GM12878 (cell line): Measurements from ENCODE around the gene TMEM176A. TPM values are rescaled to one million over a fixed set of nuclear protein-coding genes. Genes with fewer than 3 reads are reported as not detected.

Experiments used
- ATAC-seq: fragments of 200-7000 bp; cut with Tn5 transposase; 3 replicates; pipeline ENCODE4 v1.9.1; 2020; ENCODE audit warnings: mild to moderate bottlenecking, moderate library complexity
- BruUV-seq: library from RNA; stranded (reverse); fragments of 400-500 nt; replicated peaks from 2 replicates; lab custom pipeline; 2021; lab: Mats Ljungman, UMichigan
- CTCF ChIA-PET: fragments of 300-600 bp; sonication (Branson Sonifier 250); formaldehyde crosslinking; extraction: SDS; loops from one replicate; lab custom pipeline; 2021; ENCODE audit warnings: inconsistent platforms; lab: Yijun Ruan, JAX
- POLR2A ChIA-PET: fragments of 350-600 bp; formaldehyde crosslinking; extraction: SDS; loops from one replicate; lab custom pipeline; 2021; ENCODE audit warnings: inconsistent platforms; lab: Charles Lee
- RAD21 ChIA-PET: fragments of 300-600 bp; sonication (Branson Sonifier 250); formaldehyde crosslinking; loops from one replicate; lab custom pipeline; 2023; ENCODE audit warnings: antibody characterized with exemption; ENCODE audit not compliant: unreplicated experiment; lab: Charles Lee
- SMC1A ChIA-PET: fragments of 300-600 bp; sonication (Branson Sonifier 250); formaldehyde crosslinking; loops from one replicate; lab custom pipeline; 2023; ENCODE audit not compliant: unreplicated experiment, uncharacterized antibody; lab: Charles Lee
- DNase-seq: peaks from one replicate; pipeline ENCODE4 v3.0.0-alpha.2; 2011; ENCODE audit warnings: low read depth, low spot score
- FAIRE-seq: peaks from 3 replicates; lab custom pipeline; 2011; peaks lifted over from hg19 to GRCh38; lab: Jason Lieb, UNC
- H2AFZ ChIP-seq: 2 replicates; pipeline ENCODE4 v1.6.0; 2011; ENCODE audit warnings: low read depth, low read length, control low read depth; ENCODE audit not compliant: control insufficient read depth
- H3K27ac ChIP-seq: 2 replicates; pipeline ENCODE4 v1.5.1; 2011; ENCODE audit warnings: control low read depth; ENCODE audit not compliant: control insufficient read depth, insufficient read depth
- H3K27me3 ChIP-seq, 2 experiments: replicated peaks in 1 of 2; 2 replicates each; pipeline versions ENCODE4 v1.6.0 to v1.6.1; 2011; ENCODE audit warnings: low read length in 1 of 2; ENCODE audit not compliant: control insufficient read depth in 2 of 2, insufficient read depth in 2 of 2
- H3K36me3 ChIP-seq, 2 experiments: 2 replicates each; pipeline ENCODE4 v1.5.1; 2011; ENCODE audit warnings: low read length in 1 of 2; ENCODE audit not compliant: control insufficient read depth in 2 of 2, insufficient read depth in 2 of 2
- H3K4me1 ChIP-seq: 2 replicates; pipeline ENCODE4 v1.6.1; 2011; ENCODE audit warnings: mild to moderate bottlenecking, low read length, moderate library complexity, mixed read lengths; ENCODE audit not compliant: control insufficient read depth, insufficient read depth
- H3K4me2 ChIP-seq: 2 replicates; pipeline ENCODE4 v1.6.0; 2011; ENCODE audit warnings: control low read depth; ENCODE audit not compliant: control insufficient read depth, insufficient read depth
- H3K4me3 ChIP-seq: fragments of 200-600 bp; sonication (generic); 2 replicates; pipeline ENCODE4 v1.5.1; 2016
- H3K79me2 ChIP-seq: 2 replicates; pipeline ENCODE4 v1.6.0; 2011; ENCODE audit warnings: low read length; ENCODE audit not compliant: control insufficient read depth, insufficient read depth
- H3K9ac ChIP-seq: 2 replicates; pipeline ENCODE4 v1.8.0; 2011; ENCODE audit warnings: low read length, control low read depth, mixed read lengths; ENCODE audit not compliant: control insufficient read depth, insufficient read depth
- H3K9me3 ChIP-seq: replicated peaks from 3 replicates; pipeline ENCODE4 v1.5.1; 2011; ENCODE audit warnings: mild to moderate bottlenecking, low read length; ENCODE audit not compliant: control insufficient read depth, insufficient read depth
- H4K20me1 ChIP-seq: 2 replicates; pipeline ENCODE4 v1.6.0; 2011; ENCODE audit not compliant: control insufficient read depth, insufficient read depth
- E2F4 ChIP-seq: IDR thresholded peaks from 2 replicates; pipeline ENCODE4 v1.6.1; 2012; ENCODE audit warnings: low read depth, low read length, improper control_type of control experiment
- EP300 ChIP-seq, 2 experiments: fragments of 150-350 bp in 1 of 2; IDR thresholded peaks; 2 replicates each; pipeline ENCODE4 v1.6.1; 2011 to 2012; ENCODE audit warnings: low read depth in 2 of 2, low read length in 2 of 2, borderline replicate concordance in 1 of 2, improper control_type of control experiment in 1 of 2, inconsistent platforms in 1 of 2; ENCODE audit not compliant: control insufficient read depth in 1 of 2
- NBN ChIP-seq: fragments of 450-650 bp; IDR thresholded peaks from 2 replicates; pipeline ENCODE4 v1.6.1; 2016
- NFYA ChIP-seq: IDR thresholded peaks from 2 replicates; pipeline ENCODE4 v1.6.1; 2011; ENCODE audit warnings: low read depth, mild to moderate bottlenecking, low read length, improper control_type of control experiment, borderline replicate concordance
- NR2F1 ChIP-seq: fragments of 450-650 bp; conservative IDR thresholded peaks from 2 replicates; pipeline ENCODE4 v1.6.1; 2017; ENCODE audit warnings: mild to moderate bottlenecking
- POLR2AphosphoS2 ChIP-seq: IDR thresholded peaks from 2 replicates; pipeline ENCODE4 v1.6.1; 2011; ENCODE audit warnings: low read depth, mild to moderate bottlenecking, low read length, improper control_type of control experiment, moderate library complexity
- POU2F2 ChIP-seq: IDR thresholded peaks from 3 replicates; pipeline ENCODE4 v1.6.1; 2011; ENCODE audit warnings: low read depth, mild to moderate bottlenecking, low read length, borderline replicate concordance
- RAD51 ChIP-seq: fragments of 450-650 bp; IDR thresholded peaks from 2 replicates; pipeline ENCODE4 v1.6.1; 2016; ENCODE audit warnings: moderate library complexity, mild to moderate bottlenecking, inconsistent platforms
- SMC3 ChIP-seq: IDR thresholded peaks from 2 replicates; pipeline ENCODE4 v1.6.1; 2011; ENCODE audit warnings: low read length, improper control_type of control experiment, borderline replicate concordance
- TAF1 ChIP-seq: IDR thresholded peaks from 2 replicates; pipeline ENCODE4 v1.6.1; 2011; ENCODE audit warnings: mild to moderate bottlenecking, low read depth, low read length, borderline replicate concordance
- WGBS: methylation state at CpG from one replicate; pipeline ENCODE4 v1.1.6; 2016; ENCODE audit warnings: low lambda C conversion rate; ENCODE audit not compliant: insufficient replicate concordance, insufficient coverage; ENCODE audit errors: missing lambda C conversion rate; 5-methylcytosine and 5-hydroxymethylcytosine counted together
- in situ Hi-C: fragments of 300-500 bp; cut with MboI; formaldehyde crosslinking; loops from 9 replicates; pipeline ENCODE4 v1.14.3; 2018; ENCODE audit warnings: mixed read lengths
- intact Hi-C: fragments of 100-400 bp; cut with micrococcal nuclease; formaldehyde crosslinking; loops from one replicate; pipeline ENCODE4 v1.14.2; 2022; ENCODE audit not compliant: unreplicated experiment
- polyA plus RNA-seq, 11 experiments: library from polyadenylated mRNA; depleted of rRNA in 4 of 11; unstranded in 6 of 11; stranded (reverse) in 5 of 11; fragments of >200 nt; fragmentation: Nextera tagmentation in 4 of 11; fragmentation: Illumina TruSeq in 1 of 11; extraction: Ambion mirVana in 4 of 11; extraction: Trizol in 1 of 11; gene quantifications; 1 replicate in 1 of 11; 2 replicates in 10 of 11; pipeline versions ENCODE4 v1.2.1 to v1.2.3, GENCODE V29; 2011 to 2016; ENCODE audit warnings: inconsistent platforms in 2 of 11, missing spikeins in 2 of 11, low read depth in 1 of 11
- total RNA-seq, 4 experiments: library from RNA; depleted of rRNA in 3 of 4; stranded (reverse); fragments of >200 nt in 3 of 4; fragmentation: Illumina TruSeq in 1 of 4; extraction: Trizol in 1 of 4; gene quantifications; 2 replicates each; pipeline versions ENCODE4 v1.2.1 to v1.2.3, GENCODE V29; 2013 to 2021
- TF ChIP-seq, protein P1 (sequence below): IDR thresholded peaks from 2 replicates; pipeline ENCODE4 v1.6.1; 2012; ENCODE audit warnings: improper control_type of control experiment, low read depth, low read length; ENCODE audit not compliant: insufficient replicate concordance
- TF ChIP-seq, protein P2 (sequence below): fragments of 150-350 bp; IDR thresholded peaks from 2 replicates; pipeline ENCODE4 v1.6.1; 2016; ENCODE audit warnings: low read depth, low read length

Gene TMEM176A
- total and polyA plus RNA-seq, 10 of the 15 experiments (the other 5 are each of a cell fraction or from before 2014, with no cell fraction given) = not detected

DNA sequence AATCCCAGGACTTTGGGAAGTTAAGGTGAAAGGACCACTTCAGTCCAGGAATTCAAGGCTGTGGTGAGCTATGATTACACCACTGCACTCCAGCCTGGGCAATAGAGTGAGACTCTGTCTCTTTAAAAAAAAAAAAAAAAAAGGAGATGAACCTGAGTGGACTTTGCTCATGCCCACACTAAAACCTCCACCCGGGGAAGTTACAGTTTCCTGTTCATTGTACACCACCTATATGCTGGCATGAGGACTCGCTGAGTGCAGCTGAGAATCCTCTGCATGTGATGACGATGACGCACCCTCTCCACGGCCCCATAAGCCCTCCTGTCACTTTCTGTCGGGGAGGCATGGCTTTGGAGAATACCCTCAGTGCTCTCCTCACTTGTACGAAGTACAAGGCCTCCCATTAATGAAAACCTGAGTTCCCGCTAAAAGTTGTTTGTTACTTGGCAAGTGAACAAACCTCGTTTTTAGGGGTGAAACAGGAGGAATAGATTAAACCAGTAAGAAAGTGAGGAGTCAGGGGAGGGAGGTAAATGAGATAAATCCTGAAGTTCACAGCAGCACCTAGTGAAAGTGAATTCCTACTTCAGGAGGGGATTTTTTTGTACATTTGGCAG lies 16.3 kb upstream of the TMEM176A start:
- Histone ChIP-seq H3K79me2 (no peaks in the 10 kb centered on the region), H3K27me3 (no peaks in the 10 kb centered on the region), H3K4me2 (no peak overlapping the region), H3K36me3 (no peaks in the 10 kb centered on the region), H3K9ac (no peak overlapping the region), H3K4me3 (no peak overlapping the region), H3K4me1 (peaks cover 20% of the 10 kb centered on the region), H3K27ac (no peak overlapping the region), H2AFZ (no peak overlapping the region), H3K9me3 (no peaks in the 10 kb centered on the region), H4K20me1 (no peaks in the 10 kb centered on the region)
- POLR2A ChIA-PET = interaction anchor here (0.7 to 1.1 kb wide), 2 partner anchors 115 to 299 kb away, joined by 3 to 4 read pairs; partner anchors contain the start of gene TMUB1
- WGBS = 55% methylated on average over 9 of the region's 9 CpGs
- intact Hi-C loops (no loop called here), in situ Hi-C loops (no loop called here)
- CTCF ChIA-PET = interaction anchor here (1.0 to 7.1 kb wide), 4 partner anchors 28 to 234 kb away, joined by 3 to 70 read pairs (median 4); partner anchors contain the start of gene GIMAP2
- RAD21 ChIA-PET = interaction anchor here (0.6 to 2.7 kb wide), 4 partner anchors 28 to 304 kb away, joined by 3 to 8 read pairs (median 4); no protein-coding TSS in a partner anchor
- DNase-seq = peak; percentile 20
- no peak for FAIRE-seq
- SMC1A ChIA-PET = interaction anchor here (0.6 to 6.3 kb wide), 3 partner anchors 14 to 1051 kb away, joined by 3 to 52 read pairs (median 3); no protein-coding TSS in a partner anchor
- peak; percentile 73 for ATAC-seq
- BruUV-seq = no TSS peak
- TF ChIP-seq SMC3 (no peak), POLR2AphosphoS2 (no peak), NBN (peak; percentile 73), NFYA (no peak), E2F4 (no peak), POU2F2 (no peak), RAD51 (no peak), NR2F1 (no peak), EP300 (IDR thresholded peaks at IDR 0.05; ENCODE audit: borderline replicate concordance in 1 of 2, control insufficient read depth in 1 of 2, low read depth in 2 of 2, low read length in 2 of 2) (no peak), TAF1 (no peak)
- TF ChIP-seq, protein P1, sequence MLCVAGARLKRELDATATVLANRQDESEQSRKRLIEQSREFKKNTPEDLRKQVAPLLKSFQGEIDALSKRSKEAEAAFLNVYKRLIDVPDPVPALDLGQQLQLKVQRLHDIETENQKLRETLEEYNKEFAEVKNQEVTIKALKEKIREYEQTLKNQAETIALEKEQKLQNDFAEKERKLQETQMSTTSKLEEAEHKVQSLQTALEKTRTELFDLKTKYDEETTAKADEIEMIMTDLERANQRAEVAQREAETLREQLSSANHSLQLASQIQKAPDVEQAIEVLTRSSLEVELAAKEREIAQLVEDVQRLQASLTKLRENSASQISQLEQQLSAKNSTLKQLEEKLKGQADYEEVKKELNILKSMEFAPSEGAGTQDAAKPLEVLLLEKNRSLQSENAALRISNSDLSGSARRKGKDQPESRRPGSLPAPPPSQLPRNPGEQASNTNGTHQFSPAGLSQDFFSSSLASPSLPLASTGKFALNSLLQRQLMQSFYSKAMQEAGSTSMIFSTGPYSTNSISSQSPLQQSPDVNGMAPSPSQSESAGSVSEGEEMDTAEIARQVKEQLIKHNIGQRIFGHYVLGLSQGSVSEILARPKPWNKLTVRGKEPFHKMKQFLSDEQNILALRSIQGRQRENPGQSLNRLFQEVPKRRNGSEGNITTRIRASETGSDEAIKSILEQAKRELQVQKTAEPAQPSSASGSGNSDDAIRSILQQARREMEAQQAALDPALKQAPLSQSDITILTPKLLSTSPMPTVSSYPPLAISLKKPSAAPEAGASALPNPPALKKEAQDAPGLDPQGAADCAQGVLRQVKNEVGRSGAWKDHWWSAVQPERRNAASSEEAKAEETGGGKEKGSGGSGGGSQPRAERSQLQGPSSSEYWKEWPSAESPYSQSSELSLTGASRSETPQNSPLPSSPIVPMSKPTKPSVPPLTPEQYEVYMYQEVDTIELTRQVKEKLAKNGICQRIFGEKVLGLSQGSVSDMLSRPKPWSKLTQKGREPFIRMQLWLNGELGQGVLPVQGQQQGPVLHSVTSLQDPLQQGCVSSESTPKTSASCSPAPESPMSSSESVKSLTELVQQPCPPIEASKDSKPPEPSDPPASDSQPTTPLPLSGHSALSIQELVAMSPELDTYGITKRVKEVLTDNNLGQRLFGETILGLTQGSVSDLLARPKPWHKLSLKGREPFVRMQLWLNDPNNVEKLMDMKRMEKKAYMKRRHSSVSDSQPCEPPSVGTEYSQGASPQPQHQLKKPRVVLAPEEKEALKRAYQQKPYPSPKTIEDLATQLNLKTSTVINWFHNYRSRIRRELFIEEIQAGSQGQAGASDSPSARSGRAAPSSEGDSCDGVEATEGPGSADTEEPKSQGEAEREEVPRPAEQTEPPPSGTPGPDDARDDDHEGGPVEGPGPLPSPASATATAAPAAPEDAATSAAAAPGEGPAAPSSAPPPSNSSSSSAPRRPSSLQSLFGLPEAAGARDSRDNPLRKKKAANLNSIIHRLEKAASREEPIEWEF = no peak
- TF ChIP-seq, protein P2, sequence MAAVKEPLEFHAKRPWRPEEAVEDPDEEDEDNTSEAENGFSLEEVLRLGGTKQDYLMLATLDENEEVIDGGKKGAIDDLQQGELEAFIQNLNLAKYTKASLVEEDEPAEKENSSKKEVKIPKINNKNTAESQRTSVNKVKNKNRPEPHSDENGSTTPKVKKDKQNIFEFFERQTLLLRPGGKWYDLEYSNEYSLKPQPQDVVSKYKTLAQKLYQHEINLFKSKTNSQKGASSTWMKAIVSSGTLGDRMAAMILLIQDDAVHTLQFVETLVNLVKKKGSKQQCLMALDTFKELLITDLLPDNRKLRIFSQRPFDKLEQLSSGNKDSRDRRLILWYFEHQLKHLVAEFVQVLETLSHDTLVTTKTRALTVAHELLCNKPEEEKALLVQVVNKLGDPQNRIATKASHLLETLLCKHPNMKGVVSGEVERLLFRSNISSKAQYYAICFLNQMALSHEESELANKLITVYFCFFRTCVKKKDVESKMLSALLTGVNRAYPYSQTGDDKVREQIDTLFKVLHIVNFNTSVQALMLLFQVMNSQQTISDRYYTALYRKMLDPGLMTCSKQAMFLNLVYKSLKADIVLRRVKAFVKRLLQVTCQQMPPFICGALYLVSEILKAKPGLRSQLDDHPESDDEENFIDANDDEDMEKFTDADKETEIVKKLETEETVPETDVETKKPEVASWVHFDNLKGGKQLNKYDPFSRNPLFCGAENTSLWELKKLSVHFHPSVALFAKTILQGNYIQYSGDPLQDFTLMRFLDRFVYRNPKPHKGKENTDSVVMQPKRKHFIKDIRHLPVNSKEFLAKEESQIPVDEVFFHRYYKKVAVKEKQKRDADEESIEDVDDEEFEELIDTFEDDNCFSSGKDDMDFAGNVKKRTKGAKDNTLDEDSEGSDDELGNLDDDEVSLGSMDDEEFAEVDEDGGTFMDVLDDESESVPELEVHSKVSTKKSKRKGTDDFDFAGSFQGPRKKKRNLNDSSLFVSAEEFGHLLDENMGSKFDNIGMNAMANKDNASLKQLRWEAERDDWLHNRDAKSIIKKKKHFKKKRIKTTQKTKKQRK = no peak
